Tracheal epithelial cell (primary cell): ENCODE measurements around the gene ALPP. TPM values are rescaled to one million over a fixed set of nuclear protein-coding genes. Genes with fewer than 3 reads are reported as not detected.

Experiments used
- total RNA-seq: library from RNA; depleted of rRNA; stranded (reverse); fragments of >200 nt; gene quantifications from 2 replicates; pipeline ENCODE4 v1.2.1, GENCODE V29; 2014

ALPP gene
- not detected in 2 replicates for total RNA-seq

DNA sequence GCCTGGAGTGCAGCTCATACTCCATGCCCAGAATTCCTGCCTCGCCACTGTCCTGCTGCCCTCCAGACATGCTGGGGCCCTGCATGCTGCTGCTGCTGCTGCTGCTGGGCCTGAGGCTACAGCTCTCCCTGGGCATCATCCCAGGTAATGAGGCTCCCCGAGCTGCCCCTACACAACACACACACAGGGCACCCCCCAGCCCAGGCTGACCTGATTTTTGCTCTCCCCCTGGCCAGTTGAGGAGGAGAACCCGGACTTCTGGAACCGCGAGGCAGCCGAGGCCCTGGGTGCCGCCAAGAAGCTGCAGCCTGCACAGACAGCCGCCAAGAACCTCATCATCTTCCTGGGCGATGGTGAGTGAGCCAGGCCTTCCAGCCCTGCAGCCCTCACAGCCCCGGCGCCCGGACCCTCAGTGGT lies at the start of gene ALPP:
Gene ALPP, plus strand, starts transcription at position 17 of the 417 bp plus-strand sequence. Its CDS starts 52 bp downstream, at position 69.

DNA sequence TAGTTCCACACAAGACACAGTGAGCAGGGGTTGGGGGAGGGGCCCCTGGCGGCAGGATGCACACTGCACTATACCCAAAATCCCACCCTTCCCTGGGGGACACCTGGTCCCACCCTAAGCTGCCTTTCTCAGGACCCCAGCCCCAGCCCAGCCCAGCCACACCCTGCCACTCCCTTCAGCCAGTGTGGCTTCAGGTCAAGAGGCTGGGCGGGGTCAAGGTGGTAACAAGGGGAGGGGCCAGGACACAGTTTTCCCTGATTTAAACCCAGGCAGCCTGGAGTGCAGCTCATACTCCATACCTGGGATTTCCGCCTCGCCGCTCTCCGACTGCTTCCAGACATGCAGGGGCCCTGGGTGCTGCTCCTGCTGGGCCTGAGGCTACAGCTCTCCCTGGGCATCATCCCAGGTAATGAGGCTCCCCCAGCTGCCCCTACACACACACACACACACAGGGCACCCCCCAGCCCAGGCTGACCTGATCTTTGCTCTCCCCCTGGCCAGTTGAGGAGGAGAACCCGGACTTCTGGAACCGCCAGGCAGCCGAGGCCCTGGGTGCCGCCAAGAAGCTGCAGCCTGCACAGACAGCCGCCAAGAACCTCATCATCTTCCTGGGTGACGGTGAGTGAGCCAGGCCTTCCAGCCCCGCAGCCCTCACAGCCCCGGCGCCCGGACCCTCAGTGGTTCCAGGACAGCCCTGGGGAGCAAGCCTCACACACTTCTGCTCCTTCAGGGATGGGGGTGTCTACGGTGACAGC lies 28.2 kb downstream of the ALPP start, which contains the start of gene ALPG:
Gene ALPG, plus strand, starts transcription at position 289 of the 755 bp plus-strand sequence. Its CDS starts 51 bp downstream, at position 340.

Other genes with a start within 250 kb of the ALPP start
- gene ALPG, start 28.1 kb downstream of the ALPP start, total RNA-seq, result under 0.01 TPM in 1 of 2 replicates, not detected in the other
- gene ALPI, start 77.4 kb downstream of the ALPP start, total RNA-seq, result not detected in 2 replicates
- not detected in 2 replicates for gene ECEL1, start 109.1 kb downstream of the ALPP start, total RNA-seq
- not detected in 2 replicates for gene PRSS56, start 141.6 kb downstream of the ALPP start, total RNA-seq
- gene CHRND, start 147.4 kb downstream of the ALPP start, total RNA-seq, result not detected in 2 replicates
- gene CHRNG, start 160.9 kb downstream of the ALPP start, total RNA-seq, result not detected in 2 replicates
- 0.96 and 1.7 TPM in 2 replicates for gene TIGD1, start 171.8 kb downstream of the ALPP start, total RNA-seq
- gene EIF4E2, start 171.9 kb downstream of the ALPP start, total RNA-seq, result 37.7 and 76.4 TPM in 2 replicates